GM23338 (cell line): ENCODE results near the gene TEDC1. TPM values are rescaled to one million over a fixed set of nuclear protein-coding genes. Genes with fewer than 3 reads are reported as not detected.

ENCODE experiments used
- ATAC-seq: fragments of 200-7000 bp; cut with Tn5 transposase; 3 replicates; pipeline ENCODE4 v1.9.1; 2020
- DNase-seq: peaks from one replicate; pipeline ENCODE4 v3.0.0-alpha.2; 2015; ENCODE audit warnings: low spot score
- H2AFZ ChIP-seq: fragments of 200-600 bp; sonication (generic); 2 replicates; pipeline ENCODE4 v1.8.0; 2016; ENCODE audit warnings: antibody characterized with exemption, mild to moderate bottlenecking, moderate library complexity
- H3F3A ChIP-seq: fragments of 200-600 bp; sonication (generic); replicated peaks from 2 replicates; pipeline ENCODE4 v1.8.0; 2017; ENCODE audit warnings: antibody characterized with exemption, mixed run types, low read depth
- H3K27ac ChIP-seq: fragments of 200-600 bp; sonication (generic); 2 replicates; pipeline ENCODE4 v1.6.1; 2016; ENCODE audit warnings: low read depth
- H3K27me3 ChIP-seq: fragments of 200-600 bp; sonication (generic); 2 replicates; pipeline ENCODE4 v1.8.0; 2016; ENCODE audit warnings: mild to moderate bottlenecking, mixed run types, moderate library complexity; ENCODE audit not compliant: insufficient read depth
- H3K36me3 ChIP-seq: fragments of 200-600 bp; sonication (generic); 2 replicates; pipeline ENCODE4 v1.8.0; 2016; ENCODE audit warnings: mild to moderate bottlenecking; ENCODE audit not compliant: insufficient read depth
- H3K4me1 ChIP-seq: fragments of 200-600 bp; sonication (generic); 2 replicates; pipeline ENCODE4 v1.8.0; 2016; ENCODE audit warnings: mild to moderate bottlenecking, moderate library complexity; ENCODE audit not compliant: insufficient read depth
- H3K4me2 ChIP-seq: fragments of 200-600 bp; sonication (generic); 2 replicates; pipeline ENCODE4 v1.7.1; 2017; ENCODE audit warnings: mixed run types
- H3K4me3 ChIP-seq: fragments of 200-600 bp; sonication (generic); 2 replicates; pipeline ENCODE4 v1.6.1; 2016; ENCODE audit warnings: mixed run types
- H3K79me2 ChIP-seq: fragments of 200-600 bp; sonication (generic); replicated peaks from 2 replicates; pipeline ENCODE4 v1.8.0; 2017; ENCODE audit warnings: mild to moderate bottlenecking; ENCODE audit not compliant: insufficient read depth
- H3K9me2 ChIP-seq: fragments of 200-600 bp; sonication (generic); 2 replicates; pipeline ENCODE4 v1.8.0; 2017; ENCODE audit not compliant: insufficient read depth
- H4K20me1 ChIP-seq: fragments of 200-600 bp; sonication (generic); replicated peaks from 2 replicates; pipeline ENCODE4 v1.8.0; 2017; ENCODE audit warnings: mild to moderate bottlenecking; ENCODE audit not compliant: insufficient read depth
- H3K27ac Mint-ChIP-seq: 2 replicates; pipeline ENCODE4 v1.8.0; 2020; ENCODE audit warnings: inconsistent platforms, mild to moderate bottlenecking, moderate library complexity, mixed read lengths
- H3K27me3 Mint-ChIP-seq: 3 replicates; pipeline ENCODE4 v1.8.0; 2022; ENCODE audit warnings: low read depth, mild to moderate bottlenecking, moderate library complexity, mixed read lengths, inconsistent platforms; ENCODE audit not compliant: insufficient read depth, poor library complexity
- H3K36me3 Mint-ChIP-seq: 3 replicates; pipeline ENCODE4 v1.8.0; 2021; ENCODE audit warnings: low read depth, mild to moderate bottlenecking, inconsistent platforms, moderate library complexity, mixed read lengths
- H3K4me1 Mint-ChIP-seq: 3 replicates; pipeline ENCODE4 v1.8.0; 2020; ENCODE audit warnings: mild to moderate bottlenecking, inconsistent platforms, mixed read lengths
- H3K4me3 Mint-ChIP-seq: 3 replicates; pipeline ENCODE4 v1.8.0; 2021; ENCODE audit warnings: moderate library complexity, mild to moderate bottlenecking, inconsistent platforms, mixed read lengths
- H3K9me3 Mint-ChIP-seq: 3 replicates; pipeline ENCODE4 v1.8.0; 2020; ENCODE audit warnings: moderate library complexity, mild to moderate bottlenecking, inconsistent platforms, mixed read lengths
- CREB1 ChIP-seq: fragments of 250-450 bp; sonication (Bioruptor Pico); IDR thresholded peaks from 2 replicates; pipeline ENCODE4 v1.5.0; 2020; ENCODE audit warnings: low read depth, mild to moderate bottlenecking, moderate library complexity
- CTCF ChIP-seq, 2 experiments: fragments of 200-600 bp in 1 of 2; sonication (generic) in 1 of 2; conservative IDR thresholded peaks; 2 replicates each; pipeline versions ENCODE4 v1.5.1 to v1.6.1; 2016 to 2017; ENCODE audit warnings: antibody characterized with exemption in 2 of 2, low read depth in 2 of 2, mild to moderate bottlenecking in 2 of 2, moderate library complexity in 1 of 2
- ETS1 ChIP-seq: IDR thresholded peaks from 2 replicates; pipeline ENCODE4 v1.6.1; 2016; ENCODE audit warnings: antibody characterized with exemption
- NANOG ChIP-seq: IDR thresholded peaks from 2 replicates; pipeline ENCODE4 v1.6.1; 2016; ENCODE audit warnings: antibody characterized with exemption, borderline replicate concordance
- POLR2AphosphoS5 ChIP-seq: IDR thresholded peaks from 2 replicates; pipeline ENCODE4 v1.6.1; 2016; ENCODE audit warnings: antibody characterized with exemption, low read depth
- REST ChIP-seq: IDR thresholded peaks from one replicate; pipeline ENCODE4 v1.6.1; 2018; ENCODE audit warnings: antibody characterized with exemption; ENCODE audit not compliant: unreplicated experiment
- STAT1 ChIP-seq: IDR thresholded peaks from one replicate; pipeline ENCODE4 v1.6.1; 2016; ENCODE audit warnings: antibody characterized with exemption; ENCODE audit not compliant: unreplicated experiment
- ZNF462 ChIP-seq: fragments of 250-450 bp; sonication (Bioruptor Pico); IDR thresholded peaks from 2 replicates; pipeline ENCODE4 v1.5.0; 2020; ENCODE audit warnings: mild to moderate bottlenecking, moderate library complexity
- polyA plus RNA-seq: library from polyadenylated mRNA; unstranded; fragments of >200 nt; fragmentation: Nextera tagmentation; extraction: Ambion mirVana; gene quantifications from 2 replicates; pipeline ENCODE4 v1.2.1, GENCODE V29; 2016
- total RNA-seq: library from RNA; depleted of rRNA; stranded (reverse); fragments of >200 nt; shearing (Covaris generic); gene quantifications from 2 replicates; pipeline ENCODE4 v1.2.3, GENCODE V29; 2014

Gene TEDC1
- total and polyA plus RNA-seq, 2 experiments from 2014 or later, result 5.9 to 16.3 TPM

GRCh38 chr14:105519946-105520698 is 29.1 kb downstream of the TEDC1 start (continued):
- TF ChIP-seq CREB1 (CRISPR knock-in tag) (no peak), STAT1 (no peak), ETS1 (no peak), ZNF462 (CRISPR knock-in tag) (no peak)

GRCh38 chr14:105525326-105525725 is 34.3 kb downstream of the TEDC1 start:
- no peaks in the 10 kb centered on the region for H3K36me3 ChIP-seq
- Mint-ChIP-seq H3K27me3 (peaks cover 33% of the 10 kb centered on the region), H3K9me3 (peaks cover 2% of the 10 kb centered on the region), H3K36me3 (no peaks in the 10 kb centered on the region), H3K4me3 (peak overlapping the region; percentile 61; the same call in 1 of the 3 replicates), H3K4me1 (peaks cover 3% of the 10 kb centered on the region; the same call in 1 of the 3 replicates), H3K27ac (no peak overlapping the region)
- H4K20me1 ChIP-seq, result no peaks in the 10 kb centered on the region
- ATAC-seq (no peak), DNase-seq (no peak)
- no peaks in the 10 kb centered on the region for H3K9me2 ChIP-seq
- H3K27ac ChIP-seq, result no peak overlapping the region
- no peak for TF ChIP-seq POLR2AphosphoS5
- TF ChIP-seq CTCF (conservative IDR thresholded peaks at IDR 0.05; ENCODE audit: low read depth in 2 of 2), result no peak
- TF ChIP-seq NANOG, result no peak
- TF ChIP-seq REST, result no peak
- no peak for TF ChIP-seq CREB1 (CRISPR knock-in tag)
- H3K4me2 ChIP-seq, result no peak overlapping the region
- no peak overlapping the region for H2AFZ ChIP-seq
- no peaks in the 10 kb centered on the region for H3F3A ChIP-seq
- H3K4me3 ChIP-seq, result peak overlapping the region; percentile 64; the same call in 1 of the 2 replicates
- peaks cover 46% of the 10 kb centered on the region for H3K27me3 ChIP-seq
- no peaks in the 10 kb centered on the region for H3K79me2 ChIP-seq
- H3K4me1 ChIP-seq, result no peaks in the 10 kb centered on the region
